Measurements from ENCODE around the gene MAGEC1.
A peak's percentile ranks its signal among the peaks of the same experiment; 100 is the strongest.

DNA sequence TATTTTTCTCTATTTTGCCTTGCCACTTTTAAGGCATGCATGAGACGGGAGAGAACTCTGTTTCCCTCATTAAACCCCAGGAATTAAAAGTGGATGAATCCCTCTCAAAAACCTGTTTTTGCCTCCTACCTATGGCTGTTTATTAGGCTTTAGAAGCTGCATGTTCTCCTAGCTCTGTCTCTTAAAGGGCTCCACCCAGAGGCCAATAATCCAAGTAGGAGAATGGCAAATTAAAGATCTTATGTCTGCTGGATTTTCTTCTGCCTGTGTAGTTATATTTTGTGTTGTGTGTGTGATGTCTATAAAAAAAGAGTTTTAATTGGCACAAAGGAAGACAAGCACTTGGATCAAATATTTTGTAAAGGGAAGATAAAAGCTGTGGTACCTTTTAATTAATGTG, 32.4 kb downstream of the MAGEC1 start:
- TF ChIP-seq, protein P1, sequence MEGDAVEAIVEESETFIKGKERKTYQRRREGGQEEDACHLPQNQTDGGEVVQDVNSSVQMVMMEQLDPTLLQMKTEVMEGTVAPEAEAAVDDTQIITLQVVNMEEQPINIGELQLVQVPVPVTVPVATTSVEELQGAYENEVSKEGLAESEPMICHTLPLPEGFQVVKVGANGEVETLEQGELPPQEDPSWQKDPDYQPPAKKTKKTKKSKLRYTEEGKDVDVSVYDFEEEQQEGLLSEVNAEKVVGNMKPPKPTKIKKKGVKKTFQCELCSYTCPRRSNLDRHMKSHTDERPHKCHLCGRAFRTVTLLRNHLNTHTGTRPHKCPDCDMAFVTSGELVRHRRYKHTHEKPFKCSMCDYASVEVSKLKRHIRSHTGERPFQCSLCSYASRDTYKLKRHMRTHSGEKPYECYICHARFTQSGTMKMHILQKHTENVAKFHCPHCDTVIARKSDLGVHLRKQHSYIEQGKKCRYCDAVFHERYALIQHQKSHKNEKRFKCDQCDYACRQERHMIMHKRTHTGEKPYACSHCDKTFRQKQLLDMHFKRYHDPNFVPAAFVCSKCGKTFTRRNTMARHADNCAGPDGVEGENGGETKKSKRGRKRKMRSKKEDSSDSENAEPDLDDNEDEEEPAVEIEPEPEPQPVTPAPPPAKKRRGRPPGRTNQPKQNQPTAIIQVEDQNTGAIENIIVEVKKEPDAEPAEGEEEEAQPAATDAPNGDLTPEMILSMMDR (IDR thresholded peaks at IDR 0.05) = peak in 2 of 7 experiments; percentile 20 to 44
- no peak for TF ChIP-seq POLR2A (IDR thresholded peaks at IDR 0.05)

Data from body of pancreas (tissue), 4 donors.